MCF 10A (cell line): ENCODE data around the gene KDM3B. TPM values are rescaled to one million over a fixed set of nuclear protein-coding genes. Genes with fewer than 3 reads are reported as not detected.
"Not testable (repeated sequence)": the region's sequence is repeated elsewhere in the genome, so short reads cannot be mapped to it uniquely, and the experiment has no call there.

Experiments used
- BruUV-seq: library from RNA; stranded (reverse); fragments of 400-500 nt; replicated peaks from 2 replicates; lab custom pipeline; 2021; lab: Mats Ljungman, UMichigan
- CTCF ChIA-PET: fragments of 300-600 bp; sonication (Branson Sonifier 250); formaldehyde crosslinking; extraction: SDS; loops from one replicate; lab custom pipeline; 2021; ENCODE audit warnings: antibody characterized with exemption, inconsistent platforms; lab: Yijun Ruan, JAX
- POLR2A ChIA-PET: fragments of 300-600, 350-650 bp; sonication (Branson Sonifier 250); formaldehyde crosslinking; extraction: SDS; loops from one replicate; lab custom pipeline; 2020; ENCODE audit warnings: antibody characterized with exemption, inconsistent platforms; lab: Yijun Ruan, JAX
- DNase-seq: peaks from one replicate; pipeline ENCODE4 v3.0.0-alpha.2; 2018; ENCODE audit not compliant: unreplicated experiment
- H3K27ac Mint-ChIP-seq: one replicate; pipeline ENCODE4 v1.8.0; 2022; ENCODE audit warnings: mild to moderate bottlenecking, low read depth, mixed read lengths; ENCODE audit not compliant: unreplicated experiment
- H3K27me3 Mint-ChIP-seq: one replicate; pipeline ENCODE4 v1.8.0; 2022; ENCODE audit warnings: mixed read lengths; ENCODE audit not compliant: insufficient read depth, unreplicated experiment
- H3K36me3 Mint-ChIP-seq: one replicate; pipeline ENCODE4 v1.8.0; 2022; ENCODE audit warnings: mild to moderate bottlenecking, moderate library complexity, mixed read lengths; ENCODE audit not compliant: insufficient read depth, unreplicated experiment
- H3K4me1 Mint-ChIP-seq: one replicate; pipeline ENCODE4 v1.8.0; 2022; ENCODE audit warnings: mixed read lengths; ENCODE audit not compliant: insufficient read depth, unreplicated experiment
- H3K4me3 Mint-ChIP-seq: one replicate; pipeline ENCODE4 v1.8.0; 2022; ENCODE audit warnings: mild to moderate bottlenecking, moderate library complexity, mixed read lengths; ENCODE audit not compliant: unreplicated experiment
- H3K9me3 Mint-ChIP-seq: one replicate; pipeline ENCODE4 v1.8.0; 2022; ENCODE audit warnings: mixed read lengths; ENCODE audit not compliant: unreplicated experiment
- CTCF ChIP-seq: fragments of 200-600 bp; IDR thresholded peaks from one replicate; pipeline ENCODE4 v1.8.0; 2022; ENCODE audit warnings: antibody characterized with exemption, mild to moderate bottlenecking; ENCODE audit not compliant: unreplicated experiment
- intact Hi-C: fragments of 100-400 bp; cut with micrococcal nuclease; formaldehyde crosslinking; loops from 2 replicates; pipeline ENCODE4 v1.14.1; 2022
- total RNA-seq: library from RNA; stranded (reverse); gene quantifications from 2 replicates; pipeline ENCODE4 v1.2.3, GENCODE V29; 2022

The KDM3B gene
- total RNA-seq, 1 experiment from 2014 or later: 57.8 TPM

- Mint-ChIP-seq H3K27me3 (peaks cover 20% of the 10 kb centered on the region), H3K27ac (peak overlapping the region; percentile 93), H3K4me1 (peaks cover 35% of the 10 kb centered on the region), H3K9me3 (no peaks in the 10 kb centered on the region), H3K4me3 (no peak overlapping the region), H3K36me3 (peaks cover 66% of the 10 kb centered on the region)
- no peak for DNase-seq
- BruUV-seq: no TSS peak
- ChIA-PET CTCF (interaction anchor here (1.4 to 4.2 kb wide), 3 partner anchors 19 to 55 kb away, joined by 3 to 37 read pairs (median 6); no protein-coding TSS in a partner anchor), POLR2A (interaction anchor here (1.0 to 15.2 kb wide), 6 partner anchors 9 to 105 kb away, joined by 3 to 626 read pairs (median 7); partner anchors contain the start of gene ETF1)
- intact Hi-C loops: no loop called here
- no peak for TF ChIP-seq CTCF
Measured at GRCh38 chr5:138471052-138471361, 118.5 kb downstream of the KDM3B start.

- ChIA-PET CTCF (interaction anchor here (1.3 to 4.2 kb wide), 5 partner anchors 18 to 75 kb away, joined by 3 to 37 read pairs (median 6); no protein-coding TSS in a partner anchor), POLR2A (interaction anchor here (0.7 to 15.2 kb wide), 6 partner anchors 8 to 134 kb away, joined by 3 to 626 read pairs (median 5); partner anchors contain the start of genes EGR1 and ETF1)
- H3K27ac Mint-ChIP-seq: no peak overlapping the region
- H3K4me1 Mint-ChIP-seq: peaks cover 27% of the 10 kb centered on the region
- intact Hi-C loops: no loop called here
- BruUV-seq: no TSS peak
- H3K9me3 Mint-ChIP-seq: no peaks in the 10 kb centered on the region
- no peak for DNase-seq
- no peak for TF ChIP-seq CTCF
- peaks cover 52% of the 10 kb centered on the region for H3K36me3 Mint-ChIP-seq
- H3K27me3 Mint-ChIP-seq: peaks cover 11% of the 10 kb centered on the region
- no peak overlapping the region for H3K4me3 Mint-ChIP-seq
Measured at GRCh38 chr5:138472353-138472752, 119.9 kb downstream of the KDM3B start.

- Mint-ChIP-seq H3K36me3 (peaks cover 44% of the 10 kb centered on the region), H3K4me1 (peaks cover 19% of the 10 kb centered on the region), H3K27ac (peak overlapping the region; percentile 25)
- intact Hi-C loops, DNase-seq, H3K27me3 Mint-ChIP-seq, H3K4me3 Mint-ChIP-seq, BruUV-seq, H3K9me3 Mint-ChIP-seq: not testable (repeated sequence)
- ChIA-PET POLR2A (interaction anchor here (1.2 to 15.2 kb wide), 4 partner anchors 8 to 27 kb away, joined by 5 to 626 read pairs (median 6); partner anchors contain the start of gene EGR1), CTCF (interaction anchor here (0.7 to 1.3 kb wide), 4 partner anchors 8 to 80 kb away, joined by 3 to 7 read pairs (median 4); partner anchors contain the start of gene EGR1)
Measured at GRCh38 chr5:138473151-138473550, 120.7 kb downstream of the KDM3B start.

- DNase-seq: no peak
- intact Hi-C loops: no loop called here
- no peak for TF ChIP-seq CTCF
- no peak overlapping the region for H3K27ac Mint-ChIP-seq
- no peaks in the 10 kb centered on the region for H3K27me3 Mint-ChIP-seq
- POLR2A ChIA-PET: interaction anchor here (1.4 kb wide), 1 partner anchor 10 kb away, joined by 4 read pairs; no protein-coding TSS in a partner anchor
- BruUV-seq: no TSS peak
- no peaks in the 10 kb centered on the region for H3K4me1 Mint-ChIP-seq
- H3K9me3 Mint-ChIP-seq: no peaks in the 10 kb centered on the region
- no peak overlapping the region for H3K4me3 Mint-ChIP-seq
- H3K36me3 Mint-ChIP-seq: peaks cover 7% of the 10 kb centered on the region
- CTCF ChIA-PET: no interaction called here
Measured at GRCh38 chr5:138476918-138477317, 124.4 kb downstream of the KDM3B start.
